Measurements from ENCODE around the gene STRAP. TPM values are rescaled to one million over a fixed set of nuclear protein-coding genes. Genes with fewer than 3 reads are reported as not detected.

STRAP gene
- total and polyA plus RNA-seq, 2 of the 4 experiments (the other 2 are of a cell fraction) = 82.1 to 98.1 TPM

GRCh38 chr12:15886372-15887042, 4.3 kb downstream of the STRAP start:
- DNase-seq (no peak), ATAC-seq (ENCODE audit: low read depth) (no peak)
- Histone ChIP-seq H3K36me3 (ENCODE audit: control insufficient read depth, insufficient read depth, low read length) (peaks cover 13% of the 10 kb centered on the region), H4K91ac (ENCODE audit: insufficient read depth, low read depth, low read length) (no peak overlapping the region), H2BK120ac (ENCODE audit: low read depth, low read length) (no peak overlapping the region), H3K4ac (ENCODE audit: low read depth, low read length) (no peak overlapping the region), H3K79me1 (ENCODE audit: low read depth in 1 of 2, low read length in 2 of 2) (peaks cover 6 to 31% of the 10 kb centered on the region in 2 experiments; a peak in 3 of 4 replicates), H3K27ac (ENCODE audit: insufficient read depth, low read length) (no peak overlapping the region), H3K4me3 (ENCODE audit: insufficient read depth, low read depth, low read length) (no peak overlapping the region), H4K20me1 (ENCODE audit: insufficient read depth, low read length) (peaks cover 57% of the 10 kb centered on the region), H3K14ac (replicated peaks; ENCODE audit: low read depth, low read length) (no peak overlapping the region), H3K9me3 (ENCODE audit: control insufficient read depth, insufficient read depth, low read length) (no peaks in the 10 kb centered on the region), H3K27me3 (ENCODE audit: control insufficient read depth, insufficient read depth, low read length) (no peaks in the 10 kb centered on the region), H3K23ac (ENCODE audit: low read depth, low read length) (no peak overlapping the region), H3K9ac (ENCODE audit: low read depth, low read length) (no peak overlapping the region), H3K9me1 (ENCODE audit: insufficient read depth, low read length) (no peaks in the 10 kb centered on the region; the same call in 1 of the 2 replicates), H4K5ac (ENCODE audit: low read depth, low read length) (no peak overlapping the region), H3K4me1 (ENCODE audit: control insufficient read depth, insufficient read depth, low read length) (peaks cover 9% of the 10 kb centered on the region), H2AK5ac (ENCODE audit: low read depth, low read length) (no peak overlapping the region), H2AFZ (replicated peaks; ENCODE audit: low read length, poor library complexity) (no peak overlapping the region), H3K4me2 (ENCODE audit: low read depth, low read length) (no peak overlapping the region), H2BK5ac (ENCODE audit: low read depth, low read length, poor library complexity, severe bottlenecking) (no peak overlapping the region), H2BK20ac (ENCODE audit: low read depth, low read length) (no peak overlapping the region), H4K8ac (ENCODE audit: low read depth in 2 of 2, low read length in 2 of 2) (no peak overlapping the region), H2AK9ac (replicated peaks; ENCODE audit: low read depth, low read length, poor library complexity) (no peak overlapping the region), H2BK15ac (ENCODE audit: low read depth, low read length) (no peak overlapping the region), H3K18ac (ENCODE audit: low read depth, low read length) (no peak overlapping the region), H3K56ac (ENCODE audit: extremely low read depth, insufficient read depth, low read length) (no peak overlapping the region)
- dilution Hi-C loops (cut with HindIII; ENCODE audit: low sequenced_read_pairs, unreplicated experiment) (no loop called here), intact Hi-C loops (cut with micrococcal nuclease) (no loop called here), in situ Hi-C loops (cut with MboI; ENCODE audit: low sequenced_read_pairs) (loop anchor here (25.0 kb wide), 1 partner anchor 1099 kb away; no protein-coding TSS in a partner anchor)
- no peak for TF ChIP-seq SMC3 (IDR thresholded peaks at IDR 0.05; ENCODE audit: low read depth, low read length)
- peak; percentile 38; the same call in 1 of the 2 replicates for TF ChIP-seq POLR2A (IDR thresholded peaks at IDR 0.05; ENCODE audit: low read depth, low read length)
- no peak for TF ChIP-seq USF2 (IDR thresholded peaks at IDR 0.05; ENCODE audit: low read depth, low read length)
- ChIA-PET CTCF (no interaction called here), POLR2A (ENCODE audit: unreplicated experiment) (no interaction called here)
- BruUV-seq (replicated peaks) = no TSS peak
- WGBS, 2 experiments (ENCODE audit: extremely low coverage in 2 of 2, insufficient read length in 1 of 2) = no CpG with 5 or more reads among the region's 7 CpGs

All from IMR-90 (cell line).